Endothelial cell of umbilical vein (primary cell): ENCODE measurements around the gene KRT31. TPM values are rescaled to one million over a fixed set of nuclear protein-coding genes. Genes with fewer than 3 reads are reported as not detected.

Experiments used
- BruUV-seq: library from RNA; stranded (reverse); fragments of 400-500 nt; replicated peaks from 2 replicates; lab custom pipeline; 2021; lab: Mats Ljungman, UMichigan
- CTCF ChIA-PET: fragments of 300-600, 350-600 bp; sonication (Branson Sonifier 250); formaldehyde crosslinking; loops from one replicate; lab custom pipeline; 2021; ENCODE audit warnings: antibody characterized with exemption, inconsistent platforms; lab: Charles Lee
- POLR2A ChIA-PET: fragments of 300-600, 350-600 bp; sonication (Branson Sonifier 250); formaldehyde crosslinking; loops from one replicate; lab custom pipeline; 2021; ENCODE audit warnings: antibody characterized with exemption, inconsistent platforms; lab: Charles Lee
- DNase-seq: peaks from one replicate; pipeline ENCODE4 v3.0.0-alpha.2; 2011; ENCODE audit warnings: low read depth, low spot score
- FAIRE-seq: peaks from 2 replicates; lab custom pipeline; 2011; peaks lifted over from hg19 to GRCh38; lab: Jason Lieb, UNC
- H2AFZ ChIP-seq: 2 replicates; pipeline ENCODE4 v1.6.0; 2012; ENCODE audit warnings: low read depth, low read length, control low read depth, inconsistent platforms
- H3K27ac ChIP-seq: 2 replicates; pipeline ENCODE4 v1.5.1; 2011; ENCODE audit warnings: low read depth, mild to moderate bottlenecking, control low read depth, low read length, moderate library complexity; ENCODE audit not compliant: insufficient read depth
- H3K27me3 ChIP-seq, 2 experiments: 2 replicates each; pipeline versions ENCODE4 v1.6.0 to v1.6.1; 2011; ENCODE audit warnings: low read length in 2 of 2, mixed read lengths in 1 of 2; ENCODE audit not compliant: control insufficient read depth in 2 of 2, insufficient read depth in 2 of 2
- H3K36me3 ChIP-seq, 2 experiments: 2 replicates in 1 of 2; 3 replicates in 1 of 2; pipeline ENCODE4 v1.5.1; 2011; ENCODE audit warnings: low read length in 2 of 2, mild to moderate bottlenecking in 1 of 2, moderate library complexity in 1 of 2; ENCODE audit not compliant: control insufficient read depth in 2 of 2, insufficient read depth in 2 of 2; ENCODE audit errors: extremely low read depth in 1 of 2
- H3K4me1 ChIP-seq: 3 replicates; pipeline ENCODE4 v1.5.1; 2011; ENCODE audit warnings: mild to moderate bottlenecking, low read length; ENCODE audit not compliant: control insufficient read depth, insufficient read depth; ENCODE audit errors: extremely low read depth
- H3K4me2 ChIP-seq: 2 replicates; pipeline ENCODE4 v1.6.1; 2011; ENCODE audit warnings: low read length, control low read depth, mixed read lengths; ENCODE audit not compliant: insufficient read depth
- H3K4me3 ChIP-seq, 3 experiments: fragments of 200-600 bp in 1 of 3; sonication (generic), shearing (Covaris generic) in 1 of 3; replicated peaks in 1 of 3; 2 replicates each; pipeline ENCODE4 v1.5.1; 2011 to 2016; ENCODE audit warnings: control low read depth in 3 of 3, low read length in 3 of 3, mild to moderate bottlenecking in 2 of 3, inconsistent platforms in 1 of 3, low read depth in 1 of 3, moderate library complexity in 1 of 3; ENCODE audit not compliant: insufficient read depth in 1 of 3
- H3K79me2 ChIP-seq: 2 replicates; pipeline ENCODE4 v1.6.0; 2012; ENCODE audit warnings: low read length, inconsistent platforms; ENCODE audit not compliant: control insufficient read depth, insufficient read depth
- H3K9ac ChIP-seq: replicated peaks from 2 replicates; pipeline ENCODE3; 2011; ENCODE audit warnings: low read length, control low read depth; ENCODE audit not compliant: insufficient read depth; ENCODE audit errors: extremely low read depth
- H3K9me1 ChIP-seq: replicated peaks from 3 replicates; pipeline ENCODE4 v1.6.0; 2011; ENCODE audit warnings: mild to moderate bottlenecking, low read length; ENCODE audit not compliant: control insufficient read depth, insufficient read depth; ENCODE audit errors: extremely low read depth
- H3K9me3 ChIP-seq: replicated peaks from 2 replicates; pipeline ENCODE4 v1.5.1; 2012; ENCODE audit warnings: low read length, inconsistent platforms; ENCODE audit not compliant: control insufficient read depth, insufficient read depth
- H4K20me1 ChIP-seq: replicated peaks from 2 replicates; pipeline ENCODE3; 2011; ENCODE audit warnings: mild to moderate bottlenecking, low read length; ENCODE audit not compliant: control insufficient read depth, insufficient read depth; ENCODE audit errors: extremely low read depth
- CTCF ChIP-seq, 2 donors: IDR thresholded peaks; 1 replicate in 1 of 2; 2 replicates in 1 of 2; pipeline ENCODE4 v1.5.1; 2011; ENCODE audit warnings: low read length in 2 of 2, mild to moderate bottlenecking in 2 of 2, moderate library complexity in 2 of 2, control low read depth in 1 of 2, inconsistent platforms in 1 of 2, low read depth in 1 of 2; ENCODE audit not compliant: insufficient read depth in 1 of 2; ENCODE audit errors: extremely low read depth in 1 of 2
- EZH2 ChIP-seq: IDR thresholded peaks from 2 replicates; pipeline ENCODE4 v1.6.1; 2012; ENCODE audit warnings: borderline replicate concordance, low read depth, mild to moderate bottlenecking, moderate library complexity, low read length, inconsistent platforms; ENCODE audit not compliant: severe bottlenecking
- FOS ChIP-seq: IDR thresholded peaks from 2 replicates; pipeline ENCODE4 v1.6.1; 2011; ENCODE audit warnings: mild to moderate bottlenecking, low read length, moderate library complexity, borderline replicate concordance; ENCODE audit not compliant: insufficient read depth
- GATA2 ChIP-seq: IDR thresholded peaks from 2 replicates; pipeline ENCODE4 v1.7.0; 2011; ENCODE audit warnings: low read depth, mild to moderate bottlenecking, moderate library complexity, mixed read lengths, low read length; ENCODE audit not compliant: insufficient read length, insufficient read depth
- JUN ChIP-seq: IDR thresholded peaks from 2 replicates; pipeline ENCODE4 v1.6.1; 2011; ENCODE audit warnings: borderline replicate concordance, low read depth; ENCODE audit not compliant: insufficient read length, insufficient read depth
- MAX ChIP-seq: IDR thresholded peaks from 2 replicates; pipeline ENCODE4 v1.6.1; 2011; ENCODE audit not compliant: insufficient read depth, insufficient read length
- MYC ChIP-seq: IDR thresholded peaks from one replicate; pipeline ENCODE4 v1.6.1; 2011; ENCODE audit warnings: mild to moderate bottlenecking, low read depth, low read length
- POLR2A ChIP-seq: IDR thresholded peaks from 2 replicates; pipeline ENCODE4 v1.6.1; 2012; ENCODE audit warnings: low read depth, mild to moderate bottlenecking, control low read depth, low read length
- POLR2AphosphoS5 ChIP-seq: IDR thresholded peaks from 2 replicates; pipeline ENCODE4 v1.6.1; 2012; ENCODE audit warnings: low read depth, mild to moderate bottlenecking, control low read depth, low read length, moderate library complexity; ENCODE audit not compliant: insufficient read depth
- dilution Hi-C: fragments of 300-500 bp; cut with MboI; formaldehyde crosslinking; loops from one replicate; pipeline ENCODE4 v1.15.0; 2019; ENCODE audit warnings: low sequenced_read_pairs; ENCODE audit not compliant: extremely low pct_ligation_motif_present
- intact Hi-C: fragments of 100-400 bp; cut with micrococcal nuclease; formaldehyde crosslinking; loops from one replicate; pipeline ENCODE4 v1.10.0; 2022
- polyA plus RNA-seq, 4 experiments: library from polyadenylated mRNA; depleted of rRNA in 3 of 4; stranded (reverse) in 3 of 4; unstranded in 1 of 4; fragments of >200 nt; gene quantifications; 2 replicates each; pipeline versions ENCODE4 v1.2.1 to v1.2.3, GENCODE V29; 2011 to 2012; ENCODE audit warnings: missing spikeins in 1 of 4
- total RNA-seq: library from RNA; stranded (reverse); gene quantifications from 2 replicates; pipeline ENCODE4 v1.2.3, GENCODE V29; 2021

KRT31 gene
- total and polyA plus RNA-seq, 2 donors (not counting 3 experiments of a cell fraction or from before 2014, with no cell fraction given), result not detected

GRCh38 chr17:41386227-41386626, 11.2 kb downstream of the KRT31 start:
- dilution Hi-C loops, result no loop called here
- Histone ChIP-seq H3K27me3 (peaks cover 5 to 8% of the 10 kb centered on the region in 2 experiments), H3K36me3 (no peaks in the 10 kb centered on the region), H3K27ac (no peak overlapping the region), H3K79me2 (no peaks in the 10 kb centered on the region), H3K4me2 (no peak overlapping the region), H3K9me3 (no peaks in the 10 kb centered on the region), H3K9me1 (no peaks in the 10 kb centered on the region), H3K4me1 (no peaks in the 10 kb centered on the region), H4K20me1 (no peaks in the 10 kb centered on the region), H3K9ac (no peak overlapping the region), H3K4me3 (no peak overlapping the region), H2AFZ (no peak overlapping the region)
- ChIA-PET POLR2A (no interaction called here), CTCF (interaction anchor here (1.0 kb wide), 1 partner anchor 18 kb away, joined by 3 read pairs; no protein-coding TSS in a partner anchor)
- DNase-seq, result no peak
- TF ChIP-seq MYC, result no peak
- TF ChIP-seq FOS, result no peak
- TF ChIP-seq POLR2AphosphoS5, result no peak
- TF ChIP-seq EZH2, result no peak
- TF ChIP-seq CTCF (IDR thresholded peaks at IDR 0.05; ENCODE audit: extremely low read depth in 1 of 2, insufficient read depth in 1 of 2, low read depth in 1 of 2, low read length in 2 of 2), result no peak
- no peak for TF ChIP-seq JUN
- no peak for TF ChIP-seq GATA2
- no peak for TF ChIP-seq MAX
- no peak for TF ChIP-seq POLR2A
- no TSS peak for BruUV-seq
- intact Hi-C loops, result no loop called here
- FAIRE-seq, result no peak
